Measurements from ENCODE around the gene SERTAD1. TPM values are rescaled to one million over a fixed set of nuclear protein-coding genes. Genes with fewer than 3 reads are reported as not detected.

SERTAD1 gene
- total and polyA plus RNA-seq, 2 of the 8 experiments (the other 6 are each of a cell fraction or from before 2014, with no cell fraction given) = 5.4 to 6.6 TPM

- Histone ChIP-seq H3K27ac (ENCODE audit: low read depth, low read length) (peak overlapping the region; percentile 89), H3K23ac (ENCODE audit: insufficient read length) (no peak overlapping the region), H3K36me3 (ENCODE audit: control insufficient read depth in 2 of 4, insufficient read depth in 4 of 4, low read length in 3 of 4) (peaks cover 9 to 17% (median 11%) of the 10 kb centered on the region in 4 experiments; a peak in 6 of 8 replicates), H2AK5ac (ENCODE audit: low read depth, low read length) (no peak overlapping the region), H4K91ac (replicated peaks; ENCODE audit: insufficient read length, low read length) (no peak overlapping the region), H2BK20ac (ENCODE audit: low read length) (no peak overlapping the region), H2BK5ac (ENCODE audit: low read depth, low read length) (peak overlapping the region; percentile 92), H3K18ac (ENCODE audit: extremely low read depth, low read length) (peak overlapping the region; percentile 68; the same call in 1 of the 2 replicates), H4K8ac (ENCODE audit: extremely low read depth, insufficient read depth, low read length) (peak overlapping the region; percentile 35; the same call in 1 of the 2 replicates), H3K27me3 (replicated peaks in 1 of 4; ENCODE audit: control insufficient read depth in 3 of 4, extremely low read depth in 1 of 4, insufficient read depth in 3 of 4, low read length in 3 of 4) (no peaks in the 10 kb centered on the region), H3K4me3 (ENCODE audit: extremely low read depth in 1 of 4, insufficient read depth in 2 of 4, low read depth in 3 of 4, low read length in 4 of 4) (peak overlapping the region; percentile 55 to 99 (median 98)), H3K4me2 (ENCODE audit: insufficient read depth in 1 of 2, low read depth in 2 of 2, low read length in 2 of 2) (peak overlapping the region; percentile 57 to 92), H2BK120ac (replicated peaks; ENCODE audit: low read depth, low read length) (no peak overlapping the region), H3K4me1 (replicated peaks in 1 of 4; ENCODE audit: control insufficient read depth in 3 of 4, insufficient read depth in 4 of 4, low read length in 3 of 4) (peaks cover 3 to 9% (median 7%) of the 10 kb centered on the region in 4 experiments; a peak in 6 of 7 replicates), H4K5ac (ENCODE audit: insufficient read length, low read depth, low read length) (peak overlapping the region; percentile 43), H3K23me2 (ENCODE audit: low read depth, low read length) (peaks cover 7% of the 10 kb centered on the region; the same call in 1 of the 2 replicates), H3K9ac (replicated peaks in 1 of 4; ENCODE audit: extremely low read depth in 1 of 4, low read depth in 3 of 4, low read length in 3 of 4) (peak overlapping the region in 3 of 4 experiments; percentile 70 to 78 (median 70); a peak in 6 of 7 replicates), H3K79me2 (ENCODE audit: control insufficient read depth in 1 of 2, insufficient read depth in 2 of 2, low read length in 2 of 2) (peaks cover 0 to 23% of the 10 kb centered on the region in 2 experiments; a peak in 2 of 4 replicates), H2AFZ (ENCODE audit: low read length) (peak overlapping the region; percentile 61; the same call in 1 of the 2 replicates), H2BK15ac (ENCODE audit: low read length) (no peak overlapping the region), H3K14ac (ENCODE audit: insufficient read length) (no peak overlapping the region), H4K20me1 (replicated peaks in 1 of 2; ENCODE audit: control insufficient read depth in 1 of 2, insufficient read depth in 2 of 2, low read length in 2 of 2) (peaks cover 0 to 5% of the 10 kb centered on the region in 2 experiments), H3K4ac (replicated peaks; ENCODE audit: insufficient read length, low read depth, low read length) (no peak overlapping the region), H3K56ac (replicated peaks; ENCODE audit: insufficient read length, low read depth, low read length) (peak overlapping the region; percentile 32), H3K9me3 (ENCODE audit: insufficient read depth in 2 of 2, low read depth in 1 of 2, low read length in 1 of 2) (no peaks in the 10 kb centered on the region), H2BK12ac (ENCODE audit: low read depth, low read length) (peak overlapping the region; percentile 90; the same call in 1 of the 2 replicates), H3K79me1 (ENCODE audit: low read depth, low read length) (no peaks in the 10 kb centered on the region; the same call in 1 of the 2 replicates)
- ChIA-PET CTCF (ENCODE audit: partially characterized antibody) (interaction anchor here (0.7 to 5.1 kb wide), 4 partner anchors 9 to 24 kb away, joined by 3 to 29 read pairs (median 3); partner anchors contain the start of gene BLVRB), POLR2A (ENCODE audit: partially characterized antibody) (interaction anchor here (0.8 to 4.4 kb wide), 7 partner anchors 9 to 35 kb away, joined by 3 to 40 read pairs (median 4); partner anchors contain the start of gene PRX)
- DNase-seq (ENCODE audit: low read depth in 1 of 2, low spot score in 2 of 2) = no peak
- WGBS, 2 experiments (ENCODE audit: extremely low coverage in 1 of 2, insufficient coverage in 1 of 2, insufficient read length in 1 of 2, insufficient replicate concordance in 2 of 2, low coverage in 1 of 2, low lambda C conversion rate in 2 of 2, missing lambda C conversion rate in 1 of 2) = 44% methylated on average over 12 of the region's 18 CpGs; no CpG with 5 or more reads in 1 of the 2 experiments
- FAIRE-seq = no peak
- TF ChIP-seq ATF3 (IDR thresholded peaks at IDR 0.05; ENCODE audit: insufficient read depth, low read depth, low read length) = no peak
- TF ChIP-seq ASH2L (IDR thresholded peaks at IDR 0.05; ENCODE audit: low read length) = peak; percentile 26
- TF ChIP-seq TAF7 (optimal IDR thresholded peaks at IDR 0.05; ENCODE audit: borderline replicate concordance, low read depth, low read length) = peak; percentile 38
- TF ChIP-seq FOSL1 (IDR thresholded peaks at IDR 0.05; ENCODE audit: insufficient read depth, low read depth, low read length) = no peak
- no peak; a peak in 1 of 4 replicates for TF ChIP-seq SIN3A (conservative IDR thresholded peaks at IDR 0.05 in 1 of 2, IDR thresholded peaks at IDR 0.05 in 1 of 2; ENCODE audit: low read depth in 1 of 2, low read length in 2 of 2)
- no peak for TF ChIP-seq MAX (IDR thresholded peaks at IDR 0.05)
- no peak for TF ChIP-seq NRF1 (IDR thresholded peaks at IDR 0.05; ENCODE audit: low read depth, low read length)
- TF ChIP-seq SIX5 (IDR thresholded peaks at IDR 0.05; ENCODE audit: low read depth, low read length) = no peak
- no peak for TF ChIP-seq EZH2 (IDR thresholded peaks at IDR 0.05; ENCODE audit: low read depth, low read length, severe bottlenecking)
- peak; percentile 46 to 52 for TF ChIP-seq RAD21 (IDR thresholded peaks at IDR 0.05 in 1 of 2, conservative IDR thresholded peaks at IDR 0.05 in 1 of 2; ENCODE audit: low read depth in 2 of 2, low read length in 2 of 2)
Observed at GRCh38 chr19:40444825-40445312, 19.1 kb upstream of the SERTAD1 start.
